ENCODE measurements around the gene PPP6R2.
"Not testable (repeated sequence)": the region's sequence is repeated elsewhere in the genome, so short reads cannot be mapped to it uniquely, and the experiment has no call there.

Gene PPP6R2

GRCh38 chr22:50361222-50361621 is 18.1 kb downstream of the PPP6R2 start:
- Histone ChIP-seq H3K27me3 (ENCODE audit: control insufficient read depth, insufficient read depth, low read length) (no peaks in the 10 kb centered on the region), H3K9ac (ENCODE audit: low read depth, low read length) (no peak overlapping the region), H3K4me1 (ENCODE audit: control insufficient read depth, insufficient read depth, low read length) (no peaks in the 10 kb centered on the region), H3K4me2 (ENCODE audit: low read length) (no peak overlapping the region), H3K36me3 (ENCODE audit: insufficient read depth, low read length) (peaks cover 17% of the 10 kb centered on the region), H3K4me3 (ENCODE audit: low read length) (no peak overlapping the region), H3K9me3 (replicated peaks; ENCODE audit: low read length) (no peaks in the 10 kb centered on the region)

- no peaks in the 10 kb centered on the region for H3K9me3 ChIP-seq (replicated peaks; ENCODE audit: low read length)
- H3K4me3 ChIP-seq (ENCODE audit: low read length), result no peak overlapping the region
- H3K9ac ChIP-seq (ENCODE audit: low read depth, low read length), result no peak overlapping the region
- H3K4me2 ChIP-seq (ENCODE audit: low read length), result no peak overlapping the region
- H3K27me3 ChIP-seq (ENCODE audit: control insufficient read depth, insufficient read depth, low read length), result no peaks in the 10 kb centered on the region
- H3K36me3 ChIP-seq (ENCODE audit: insufficient read depth, low read length), result peaks cover 17% of the 10 kb centered on the region
- no peaks in the 10 kb centered on the region for H3K4me1 ChIP-seq (ENCODE audit: control insufficient read depth, insufficient read depth, low read length)
These were observed 18.6 kb downstream of the PPP6R2 start for GRCh38 chr22:50361688-50362087.

GRCh38 chr22:50363166-50363802 is 20.2 kb downstream of the PPP6R2 start:
- Histone ChIP-seq H3K9ac (ENCODE audit: low read depth, low read length) (no peak overlapping the region), H3K27me3 (ENCODE audit: control insufficient read depth, insufficient read depth, low read length) (no peaks in the 10 kb centered on the region), H3K4me3 (ENCODE audit: low read length) (no peak overlapping the region), H3K9me3 (replicated peaks; ENCODE audit: low read length) (no peaks in the 10 kb centered on the region), H3K4me1 (ENCODE audit: control insufficient read depth, insufficient read depth, low read length) (no peaks in the 10 kb centered on the region), H3K4me2 (ENCODE audit: low read length) (no peak overlapping the region), H3K36me3 (ENCODE audit: insufficient read depth, low read length) (peaks cover 17% of the 10 kb centered on the region)

- H3K36me3 ChIP-seq (ENCODE audit: insufficient read depth, low read length), result peaks cover 20% of the 10 kb centered on the region
- H3K4me1 ChIP-seq (ENCODE audit: control insufficient read depth, insufficient read depth, low read length); H3K9me3 ChIP-seq (replicated peaks; ENCODE audit: low read length): not testable (repeated sequence)
These were observed 20.7 kb downstream of the PPP6R2 start for GRCh38 chr22:50363803-50364194.

GRCh38 chr22:50367778-50368500 is 24.8 kb downstream of the PPP6R2 start:
- no peak overlapping the region for H3K4me3 ChIP-seq (ENCODE audit: low read length)
- peaks cover 12% of the 10 kb centered on the region for H3K36me3 ChIP-seq (ENCODE audit: insufficient read depth, low read length)
- no peaks in the 10 kb centered on the region for H3K4me1 ChIP-seq (ENCODE audit: control insufficient read depth, insufficient read depth, low read length)
- H3K27me3 ChIP-seq (ENCODE audit: control insufficient read depth, insufficient read depth, low read length), result no peaks in the 10 kb centered on the region
- H3K9ac ChIP-seq (ENCODE audit: low read depth, low read length), result no peak overlapping the region
- H3K4me2 ChIP-seq (ENCODE audit: low read length), result no peak overlapping the region
- no peaks in the 10 kb centered on the region for H3K9me3 ChIP-seq (replicated peaks; ENCODE audit: low read length)

More at GRCh38 chr22:50363803-50364194, 20.7 kb downstream of the PPP6R2 start:
- not testable (repeated sequence) for H3K9ac ChIP-seq (ENCODE audit: low read depth, low read length); H3K4me3 ChIP-seq (ENCODE audit: low read length); H3K4me2 ChIP-seq (ENCODE audit: low read length); H3K27me3 ChIP-seq (ENCODE audit: control insufficient read depth, insufficient read depth, low read length)

- no peak overlapping the region for H3K9ac ChIP-seq (ENCODE audit: low read depth, low read length)
- H3K4me3 ChIP-seq (ENCODE audit: low read length), result no peak overlapping the region
- no peak overlapping the region for H3K4me2 ChIP-seq (ENCODE audit: low read length)
- no peaks in the 10 kb centered on the region for H3K4me1 ChIP-seq (ENCODE audit: control insufficient read depth, insufficient read depth, low read length)
- no peaks in the 10 kb centered on the region for H3K9me3 ChIP-seq (replicated peaks; ENCODE audit: low read length)
- H3K27me3 ChIP-seq (ENCODE audit: control insufficient read depth, insufficient read depth, low read length), result no peaks in the 10 kb centered on the region
- H3K36me3 ChIP-seq (ENCODE audit: insufficient read depth, low read length), result peaks cover 23% of the 10 kb centered on the region
These were observed 28.0 kb downstream of the PPP6R2 start for GRCh38 chr22:50371101-50371648.

- Histone ChIP-seq H3K27me3 (ENCODE audit: control insufficient read depth, insufficient read depth, low read length) (no peaks in the 10 kb centered on the region), H3K36me3 (ENCODE audit: insufficient read depth, low read length) (peaks cover 31% of the 10 kb centered on the region), H3K4me3 (ENCODE audit: low read length) (no peak overlapping the region), H3K4me2 (ENCODE audit: low read length) (no peak overlapping the region), H3K9me3 (replicated peaks; ENCODE audit: low read length) (no peaks in the 10 kb centered on the region), H3K4me1 (ENCODE audit: control insufficient read depth, insufficient read depth, low read length) (no peaks in the 10 kb centered on the region), H3K9ac (ENCODE audit: low read depth, low read length) (no peak overlapping the region)
These were observed 33.0 kb downstream of the PPP6R2 start for GRCh38 chr22:50376085-50376651.

GRCh38 chr22:50381021-50381555 is 38.0 kb downstream of the PPP6R2 start:
- not testable (repeated sequence) for H3K4me2 ChIP-seq (ENCODE audit: low read length); H3K4me1 ChIP-seq (ENCODE audit: control insufficient read depth, insufficient read depth, low read length); H3K27me3 ChIP-seq (ENCODE audit: control insufficient read depth, insufficient read depth, low read length); H3K4me3 ChIP-seq (ENCODE audit: low read length); H3K9ac ChIP-seq (ENCODE audit: low read depth, low read length); H3K9me3 ChIP-seq (replicated peaks; ENCODE audit: low read length)
- peaks cover 12% of the 10 kb centered on the region for H3K36me3 ChIP-seq (ENCODE audit: insufficient read depth, low read length)

GRCh38 chr22:50396751-50397370 is 53.7 kb downstream of the PPP6R2 start:
- no peaks in the 10 kb centered on the region for H3K27me3 ChIP-seq (ENCODE audit: control insufficient read depth, insufficient read depth, low read length)
- H3K4me1 ChIP-seq (ENCODE audit: control insufficient read depth, insufficient read depth, low read length), result no peaks in the 10 kb centered on the region
- H3K9me3 ChIP-seq (replicated peaks; ENCODE audit: low read length), result no peaks in the 10 kb centered on the region
- no peak overlapping the region for H3K4me3 ChIP-seq (ENCODE audit: low read length)
- no peak overlapping the region for H3K4me2 ChIP-seq (ENCODE audit: low read length)
- peaks cover 31% of the 10 kb centered on the region for H3K36me3 ChIP-seq (ENCODE audit: insufficient read depth, low read length)
- H3K9ac ChIP-seq (ENCODE audit: low read depth, low read length), result no peak overlapping the region

GRCh38 chr22:50397371-50398060 is 54.4 kb downstream of the PPP6R2 start:
- H3K9me3 ChIP-seq (replicated peaks; ENCODE audit: low read length); H3K27me3 ChIP-seq (ENCODE audit: control insufficient read depth, insufficient read depth, low read length); H3K4me3 ChIP-seq (ENCODE audit: low read length); H3K4me1 ChIP-seq (ENCODE audit: control insufficient read depth, insufficient read depth, low read length); H3K9ac ChIP-seq (ENCODE audit: low read depth, low read length); H3K4me2 ChIP-seq (ENCODE audit: low read length): not testable (repeated sequence)
- peaks cover 28% of the 10 kb centered on the region for H3K36me3 ChIP-seq (ENCODE audit: insufficient read depth, low read length)

All from skeletal muscle satellite cell (primary cell).